Endothelial cell of umbilical vein (primary cell): ENCODE data around the gene VPS51. TPM values are rescaled to one million over a fixed set of nuclear protein-coding genes. Genes with fewer than 3 reads are reported as not detected.

Source experiments
- Bru-seq: library from RNA; stranded (reverse); fragments of 400-500 nt; gene quantifications from one replicate; lab custom pipeline; 2021; lab: Mats Ljungman, UMichigan
- BruChase-seq, 2 experiments: library from RNA; stranded (reverse); fragments of 400-500 nt; gene quantifications; one replicate each; lab custom pipeline; 2021; lab: Mats Ljungman, UMichigan
- BruUV-seq: library from RNA; stranded (reverse); fragments of 400-500 nt; replicated peaks from 2 replicates; lab custom pipeline; 2021; lab: Mats Ljungman, UMichigan
- CTCF ChIA-PET: fragments of 300-600, 350-600 bp; sonication (Branson Sonifier 250); formaldehyde crosslinking; loops from one replicate; lab custom pipeline; 2021; ENCODE audit warnings: antibody characterized with exemption, inconsistent platforms; lab: Charles Lee
- POLR2A ChIA-PET: fragments of 300-600, 350-600 bp; sonication (Branson Sonifier 250); formaldehyde crosslinking; loops from one replicate; lab custom pipeline; 2021; ENCODE audit warnings: antibody characterized with exemption, inconsistent platforms; lab: Charles Lee
- DNase-seq: peaks from one replicate; pipeline ENCODE4 v3.0.0-alpha.2; 2011; ENCODE audit warnings: low read depth, low spot score
- FAIRE-seq: peaks from 2 replicates; lab custom pipeline; 2011; peaks lifted over from hg19 to GRCh38; lab: Jason Lieb, UNC
- H2AFZ ChIP-seq: 2 replicates; pipeline ENCODE4 v1.6.0; 2012; ENCODE audit warnings: low read depth, low read length, control low read depth, inconsistent platforms
- H3K27ac ChIP-seq: 2 replicates; pipeline ENCODE4 v1.5.1; 2011; ENCODE audit warnings: low read depth, mild to moderate bottlenecking, control low read depth, low read length, moderate library complexity; ENCODE audit not compliant: insufficient read depth
- H3K27me3 ChIP-seq, 2 experiments: 2 replicates each; pipeline versions ENCODE4 v1.6.0 to v1.6.1; 2011; ENCODE audit warnings: low read length in 2 of 2, mixed read lengths in 1 of 2; ENCODE audit not compliant: control insufficient read depth in 2 of 2, insufficient read depth in 2 of 2
- H3K36me3 ChIP-seq, 2 experiments: 2 replicates in 1 of 2; 3 replicates in 1 of 2; pipeline ENCODE4 v1.5.1; 2011; ENCODE audit warnings: low read length in 2 of 2, mild to moderate bottlenecking in 1 of 2, moderate library complexity in 1 of 2; ENCODE audit not compliant: control insufficient read depth in 2 of 2, insufficient read depth in 2 of 2; ENCODE audit errors: extremely low read depth in 1 of 2
- H3K4me1 ChIP-seq: 3 replicates; pipeline ENCODE4 v1.5.1; 2011; ENCODE audit warnings: mild to moderate bottlenecking, low read length; ENCODE audit not compliant: control insufficient read depth, insufficient read depth; ENCODE audit errors: extremely low read depth
- H3K4me2 ChIP-seq: 2 replicates; pipeline ENCODE4 v1.6.1; 2011; ENCODE audit warnings: low read length, control low read depth, mixed read lengths; ENCODE audit not compliant: insufficient read depth
- H3K4me3 ChIP-seq, 3 experiments: fragments of 200-600 bp in 1 of 3; sonication (generic), shearing (Covaris generic) in 1 of 3; replicated peaks in 1 of 3; 2 replicates each; pipeline ENCODE4 v1.5.1; 2011 to 2016; ENCODE audit warnings: control low read depth in 3 of 3, low read length in 3 of 3, mild to moderate bottlenecking in 2 of 3, inconsistent platforms in 1 of 3, low read depth in 1 of 3, moderate library complexity in 1 of 3; ENCODE audit not compliant: insufficient read depth in 1 of 3
- H3K79me2 ChIP-seq: 2 replicates; pipeline ENCODE4 v1.6.0; 2012; ENCODE audit warnings: low read length, inconsistent platforms; ENCODE audit not compliant: control insufficient read depth, insufficient read depth
- H3K9ac ChIP-seq: replicated peaks from 2 replicates; pipeline ENCODE3; 2011; ENCODE audit warnings: low read length, control low read depth; ENCODE audit not compliant: insufficient read depth; ENCODE audit errors: extremely low read depth
- H3K9me1 ChIP-seq: replicated peaks from 3 replicates; pipeline ENCODE4 v1.6.0; 2011; ENCODE audit warnings: mild to moderate bottlenecking, low read length; ENCODE audit not compliant: control insufficient read depth, insufficient read depth; ENCODE audit errors: extremely low read depth
- H3K9me3 ChIP-seq: replicated peaks from 2 replicates; pipeline ENCODE4 v1.5.1; 2012; ENCODE audit warnings: low read length, inconsistent platforms; ENCODE audit not compliant: control insufficient read depth, insufficient read depth
- H4K20me1 ChIP-seq: replicated peaks from 2 replicates; pipeline ENCODE3; 2011; ENCODE audit warnings: mild to moderate bottlenecking, low read length; ENCODE audit not compliant: control insufficient read depth, insufficient read depth; ENCODE audit errors: extremely low read depth
- FOS ChIP-seq: IDR thresholded peaks from 2 replicates; pipeline ENCODE4 v1.6.1; 2011; ENCODE audit warnings: mild to moderate bottlenecking, low read length, moderate library complexity, borderline replicate concordance; ENCODE audit not compliant: insufficient read depth
- GATA2 ChIP-seq: IDR thresholded peaks from 2 replicates; pipeline ENCODE4 v1.7.0; 2011; ENCODE audit warnings: low read depth, mild to moderate bottlenecking, moderate library complexity, mixed read lengths, low read length; ENCODE audit not compliant: insufficient read length, insufficient read depth
- JUN ChIP-seq: IDR thresholded peaks from 2 replicates; pipeline ENCODE4 v1.6.1; 2011; ENCODE audit warnings: borderline replicate concordance, low read depth; ENCODE audit not compliant: insufficient read length, insufficient read depth
- MYC ChIP-seq: IDR thresholded peaks from one replicate; pipeline ENCODE4 v1.6.1; 2011; ENCODE audit warnings: mild to moderate bottlenecking, low read depth, low read length
- POLR2A ChIP-seq: IDR thresholded peaks from 2 replicates; pipeline ENCODE4 v1.6.1; 2012; ENCODE audit warnings: low read depth, mild to moderate bottlenecking, control low read depth, low read length
- POLR2AphosphoS5 ChIP-seq: IDR thresholded peaks from 2 replicates; pipeline ENCODE4 v1.6.1; 2012; ENCODE audit warnings: low read depth, mild to moderate bottlenecking, control low read depth, low read length, moderate library complexity; ENCODE audit not compliant: insufficient read depth
- dilution Hi-C: fragments of 300-500 bp; cut with MboI; formaldehyde crosslinking; loops from one replicate; pipeline ENCODE4 v1.15.0; 2019; ENCODE audit warnings: low sequenced_read_pairs; ENCODE audit not compliant: extremely low pct_ligation_motif_present
- intact Hi-C: fragments of 100-400 bp; cut with micrococcal nuclease; formaldehyde crosslinking; loops from one replicate; pipeline ENCODE4 v1.10.0; 2022
- long read RNA-seq: library from polyadenylated mRNA; stranded (forward); transcript quantifications from one replicate; pipeline ENCODE4 v2.0.0, GENCODE V29; 2021
- polyA minus RNA-seq, 3 experiments: library from RNA; depleted of rRNA, polyadenylated mRNA; stranded (reverse); fragments of >200 nt; gene quantifications; 1 replicate in 1 of 3; 2 replicates in 2 of 3; pipeline ENCODE4 v1.2.3, GENCODE V29; 2011
- polyA plus RNA-seq, 4 experiments: library from polyadenylated mRNA; depleted of rRNA in 3 of 4; stranded (reverse) in 3 of 4; unstranded in 1 of 4; fragments of >200 nt; gene quantifications; 2 replicates each; pipeline versions ENCODE4 v1.2.1 to v1.2.3, GENCODE V29; 2011 to 2012; ENCODE audit warnings: missing spikeins in 1 of 4
- total RNA-seq: library from RNA; stranded (reverse); gene quantifications from 2 replicates; pipeline ENCODE4 v1.2.3, GENCODE V29; 2021
- TF ChIP-seq, protein P1 (sequence below): IDR thresholded peaks from 2 replicates; pipeline ENCODE4 v1.6.1; 2011; ENCODE audit not compliant: insufficient read depth, insufficient read length
- TF ChIP-seq, protein P2 (sequence below), 2 donors: IDR thresholded peaks; 1 replicate in 1 of 2; 2 replicates in 1 of 2; pipeline ENCODE4 v1.5.1; 2011; ENCODE audit warnings: low read length in 2 of 2, mild to moderate bottlenecking in 2 of 2, moderate library complexity in 2 of 2, control low read depth in 1 of 2, inconsistent platforms in 1 of 2, low read depth in 1 of 2; ENCODE audit not compliant: insufficient read depth in 1 of 2; ENCODE audit errors: extremely low read depth in 1 of 2

The VPS51 gene
- total RNA-seq, result 102 and 108 TPM in 2 replicates
- polyA plus RNA-seq, result 146 and 196 TPM in 2 replicates
- polyA plus RNA-seq (2011; cell fraction: cytosol; rRNA removed), result 93.7 and 120 TPM in 2 replicates
- polyA plus RNA-seq (2011; cell fraction: nucleus; rRNA removed), result 124 and 149 TPM in 2 replicates
- polyA plus RNA-seq (2012), result 61.4 and 101 TPM in 2 replicates
- polyA minus RNA-seq, result 154 and 215 TPM in 2 replicates
- 193 TPM for polyA minus RNA-seq (2011; cell fraction: cytosol; rRNA and poly(A)+ RNA removed)
- 56.8 and 97.1 TPM in 2 replicates for polyA minus RNA-seq (2011; cell fraction: nucleus; rRNA and poly(A)+ RNA removed)
- percentile 74 among the genes with signal in this experiment for Bru-seq, nascent RNA
- BruChase-seq, experiment 1, labeled RNA remaining after a 6-hour chase, result percentile 78 among the genes with signal in this experiment
- percentile 80 among the genes with signal in this experiment for BruChase-seq, experiment 2, labeled RNA remaining after a 2-hour chase
- long read RNA-seq, transcript VPS51-201 (10 exons, 2,714 nt), result major isoform, 158 of 215 reads
- long read RNA-seq, partial matches to known transcripts, result 44 of 215 reads
- long read RNA-seq, other reads (novel, unspliced or antisense), result 13 of 215 reads

DNA sequence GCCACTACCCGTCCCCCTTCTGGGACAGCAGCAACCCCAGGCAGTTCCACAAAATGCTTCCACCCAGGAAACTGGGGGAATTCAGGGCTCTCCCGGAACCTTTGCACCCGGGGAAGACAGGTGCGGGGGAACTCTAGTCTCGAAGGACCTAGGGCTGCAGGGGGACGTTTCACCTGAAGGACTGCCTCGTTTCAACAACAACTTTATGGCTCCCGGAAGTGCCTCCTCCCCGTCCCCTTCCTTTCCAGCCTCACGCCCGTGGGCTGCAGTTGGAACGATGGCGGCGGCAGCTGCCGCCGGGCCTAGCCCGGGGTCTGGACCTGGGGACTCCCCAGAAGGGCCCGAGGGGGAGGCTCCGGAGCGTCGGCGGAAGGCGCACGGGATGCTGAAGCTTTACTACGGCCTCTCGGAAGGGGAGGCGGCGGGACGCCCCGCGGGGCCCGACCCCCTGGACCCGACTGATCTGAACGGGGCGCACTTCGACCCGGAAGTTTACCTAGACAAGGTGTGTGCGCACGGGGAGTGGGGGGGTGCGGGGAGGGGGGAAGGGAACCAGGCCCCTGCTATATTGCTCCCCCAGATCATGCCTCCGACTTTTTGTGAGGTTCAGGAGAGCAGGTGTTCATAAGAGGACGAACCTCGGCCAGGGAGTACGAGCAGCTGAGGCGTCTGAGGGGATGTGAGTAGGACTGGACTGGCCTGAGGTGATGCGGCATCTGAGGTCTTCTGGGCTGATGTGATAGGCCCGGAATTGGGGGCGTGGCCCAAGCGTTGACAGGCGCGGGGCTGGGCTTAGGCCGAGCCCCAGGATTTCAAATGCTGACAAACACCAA is at the start of gene VPS51:
VPS51 (plus strand) TSS at position 241 of the 833 bp plus-strand sequence; CDS start at position 278, 37 bp downstream.
- Histone ChIP-seq H3K9me1 (no peaks in the 10 kb centered on the region), H3K4me1 (peaks cover 6% of the 10 kb centered on the region), H3K27ac (peak within 1 kb of the TSS; percentile 46), H3K9ac (peak within 1 kb of the TSS; percentile 43), H3K36me3 (no peaks in the 10 kb centered on the region), H3K9me3 (no peaks in the 10 kb centered on the region), H2AFZ (peak within 1 kb of the TSS; percentile 99), H3K4me2 (peak within 1 kb of the TSS; percentile 67), H4K20me1 (no peaks in the 10 kb centered on the region), H3K4me3 (peak within 1 kb of the TSS; percentile 55 to 62 (median 56)), H3K27me3 (no peaks in the 10 kb centered on the region), H3K79me2 (peaks cover 8% of the 10 kb centered on the region)
- dilution Hi-C loops, result no loop called here
- FAIRE-seq (peak; percentile 86), DNase-seq (peak; percentile 76)
- TF ChIP-seq, protein P1, sequence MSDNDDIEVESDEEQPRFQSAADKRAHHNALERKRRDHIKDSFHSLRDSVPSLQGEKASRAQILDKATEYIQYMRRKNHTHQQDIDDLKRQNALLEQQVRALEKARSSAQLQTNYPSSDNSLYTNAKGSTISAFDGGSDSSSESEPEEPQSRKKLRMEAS, result peak; percentile 44
- TF ChIP-seq GATA2 (no peak), JUN (no peak), POLR2AphosphoS5 (peak; percentile 67), FOS (no peak), MYC (peak; percentile 80), POLR2A (peak; percentile 94)
- TF ChIP-seq, protein P2, sequence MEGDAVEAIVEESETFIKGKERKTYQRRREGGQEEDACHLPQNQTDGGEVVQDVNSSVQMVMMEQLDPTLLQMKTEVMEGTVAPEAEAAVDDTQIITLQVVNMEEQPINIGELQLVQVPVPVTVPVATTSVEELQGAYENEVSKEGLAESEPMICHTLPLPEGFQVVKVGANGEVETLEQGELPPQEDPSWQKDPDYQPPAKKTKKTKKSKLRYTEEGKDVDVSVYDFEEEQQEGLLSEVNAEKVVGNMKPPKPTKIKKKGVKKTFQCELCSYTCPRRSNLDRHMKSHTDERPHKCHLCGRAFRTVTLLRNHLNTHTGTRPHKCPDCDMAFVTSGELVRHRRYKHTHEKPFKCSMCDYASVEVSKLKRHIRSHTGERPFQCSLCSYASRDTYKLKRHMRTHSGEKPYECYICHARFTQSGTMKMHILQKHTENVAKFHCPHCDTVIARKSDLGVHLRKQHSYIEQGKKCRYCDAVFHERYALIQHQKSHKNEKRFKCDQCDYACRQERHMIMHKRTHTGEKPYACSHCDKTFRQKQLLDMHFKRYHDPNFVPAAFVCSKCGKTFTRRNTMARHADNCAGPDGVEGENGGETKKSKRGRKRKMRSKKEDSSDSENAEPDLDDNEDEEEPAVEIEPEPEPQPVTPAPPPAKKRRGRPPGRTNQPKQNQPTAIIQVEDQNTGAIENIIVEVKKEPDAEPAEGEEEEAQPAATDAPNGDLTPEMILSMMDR (IDR thresholded peaks at IDR 0.05; ENCODE audit: extremely low read depth in 1 of 2, insufficient read depth in 1 of 2, low read depth in 1 of 2, low read length in 2 of 2), result no peak
- TSS peak; percentile 95 for BruUV-seq
- ChIA-PET CTCF (interaction anchor here (1.2 to 5.3 kb wide), 2 partner anchors 12 to 15 kb away, joined by 3 to 56 read pairs; partner anchors contain the start of gene TM7SF2), POLR2A (interaction anchor here (2.0 to 2.4 kb wide), 2 partner anchors 14 to 20 kb away, joined by 5 to 6 read pairs; no protein-coding TSS in a partner anchor)
- intact Hi-C loops, result loop anchor here (1.0 to 5.0 kb wide), 4 partner anchors 12 to 84 kb away; partner anchors contain the start of genes ARL2, CDCA5, SNX15 and TM7SF2
